ENCODE measurements around the gene NOTUM.

Gene NOTUM

GRCh38 chr17:82006468-82007227 lies 45.7 kb upstream of the NOTUM start:
- H3K4me3 ChIP-seq (replicated peaks; ENCODE audit: low read depth, low read length): no peak overlapping the region
- peak; percentile 62 for DNase-seq (ENCODE audit: low read depth)
- TF ChIP-seq, protein P1, sequence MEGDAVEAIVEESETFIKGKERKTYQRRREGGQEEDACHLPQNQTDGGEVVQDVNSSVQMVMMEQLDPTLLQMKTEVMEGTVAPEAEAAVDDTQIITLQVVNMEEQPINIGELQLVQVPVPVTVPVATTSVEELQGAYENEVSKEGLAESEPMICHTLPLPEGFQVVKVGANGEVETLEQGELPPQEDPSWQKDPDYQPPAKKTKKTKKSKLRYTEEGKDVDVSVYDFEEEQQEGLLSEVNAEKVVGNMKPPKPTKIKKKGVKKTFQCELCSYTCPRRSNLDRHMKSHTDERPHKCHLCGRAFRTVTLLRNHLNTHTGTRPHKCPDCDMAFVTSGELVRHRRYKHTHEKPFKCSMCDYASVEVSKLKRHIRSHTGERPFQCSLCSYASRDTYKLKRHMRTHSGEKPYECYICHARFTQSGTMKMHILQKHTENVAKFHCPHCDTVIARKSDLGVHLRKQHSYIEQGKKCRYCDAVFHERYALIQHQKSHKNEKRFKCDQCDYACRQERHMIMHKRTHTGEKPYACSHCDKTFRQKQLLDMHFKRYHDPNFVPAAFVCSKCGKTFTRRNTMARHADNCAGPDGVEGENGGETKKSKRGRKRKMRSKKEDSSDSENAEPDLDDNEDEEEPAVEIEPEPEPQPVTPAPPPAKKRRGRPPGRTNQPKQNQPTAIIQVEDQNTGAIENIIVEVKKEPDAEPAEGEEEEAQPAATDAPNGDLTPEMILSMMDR (IDR thresholded peaks at IDR 0.05; ENCODE audit: low read length, missing control alignments): no peak

DNA sequence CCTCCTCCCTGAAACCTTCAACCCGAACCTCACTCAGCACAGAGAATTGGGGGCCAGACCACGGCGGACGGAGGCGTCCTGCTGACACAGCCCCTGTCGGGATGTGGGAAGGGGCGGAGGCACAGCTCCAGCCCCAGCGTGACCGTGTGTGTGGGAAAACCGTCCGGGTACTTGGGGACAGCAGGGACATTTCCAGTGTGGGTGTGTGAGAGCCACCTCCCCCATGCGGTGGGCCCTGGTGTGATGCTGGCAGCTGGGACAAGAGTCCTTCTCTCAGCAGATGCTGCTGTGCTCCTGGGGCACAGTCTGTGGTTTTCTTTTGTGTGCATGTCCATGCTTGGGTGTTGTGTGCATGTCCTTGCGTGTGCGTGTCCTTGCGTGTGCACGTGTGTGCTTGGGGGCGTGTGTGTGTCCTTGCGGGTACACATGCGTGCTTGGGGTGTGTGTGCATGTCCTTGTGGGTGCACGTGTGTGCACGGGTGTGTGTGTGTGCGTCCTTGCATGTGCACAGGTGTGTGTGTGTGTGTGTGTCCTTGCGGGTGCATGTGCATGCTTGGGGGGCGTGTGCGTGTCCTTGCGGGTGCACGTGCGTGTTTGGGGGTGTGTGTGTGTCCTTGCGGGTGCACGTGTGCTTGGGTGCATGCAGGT lies 44.8 kb upstream of the NOTUM start:
- TF ChIP-seq, protein P1 (IDR thresholded peaks at IDR 0.05; ENCODE audit: low read length, missing control alignments): no peak
- H3K4me3 ChIP-seq (replicated peaks; ENCODE audit: low read depth, low read length): no peak overlapping the region
- DNase-seq (ENCODE audit: low read depth): no peak

GRCh38 chr17:82004517-82005455 lies 43.8 kb upstream of the NOTUM start:
- TF ChIP-seq, protein P1 (IDR thresholded peaks at IDR 0.05; ENCODE audit: low read length, missing control alignments): no peak
- no peak overlapping the region for H3K4me3 ChIP-seq (replicated peaks; ENCODE audit: low read depth, low read length)
- no peak for DNase-seq (ENCODE audit: low read depth)

- TF ChIP-seq, protein P1 (IDR thresholded peaks at IDR 0.05; ENCODE audit: low read length, missing control alignments): no peak
- no peak overlapping the region for H3K4me3 ChIP-seq (replicated peaks; ENCODE audit: low read depth, low read length)
- peak; percentile 94 for DNase-seq (ENCODE audit: low read depth)
Observed at GRCh38 chr17:82003411-82004381, 42.7 kb upstream of the NOTUM start.

DNA sequence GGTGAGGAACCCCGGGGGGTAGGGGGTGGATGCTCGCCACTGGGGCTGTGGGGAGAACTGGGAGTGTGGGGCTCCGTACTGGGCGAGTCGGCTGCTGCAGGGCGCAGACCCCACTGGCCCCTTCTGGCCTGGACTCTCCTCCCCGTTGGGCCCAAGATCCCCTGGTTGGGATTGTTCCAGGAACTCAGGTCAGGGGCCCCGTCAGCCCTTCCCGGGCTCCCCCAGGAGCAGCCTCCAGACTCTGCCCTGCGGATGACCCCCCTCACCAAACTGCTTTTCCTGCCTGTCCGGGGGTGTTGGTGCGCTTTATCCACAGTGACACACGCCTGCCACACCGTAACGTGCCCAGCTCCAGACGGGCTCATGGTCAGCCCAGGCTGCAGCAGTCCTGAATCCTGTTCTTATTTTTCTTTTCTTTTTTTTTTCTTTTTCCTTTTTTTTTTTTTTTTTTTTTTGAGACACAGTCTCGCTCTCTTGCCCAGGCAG lies 40.6 kb upstream of the NOTUM start:
- DNase-seq (ENCODE audit: low read depth): no peak
- no peak overlapping the region for H3K4me3 ChIP-seq (replicated peaks; ENCODE audit: low read depth, low read length)
- TF ChIP-seq, protein P1 (IDR thresholded peaks at IDR 0.05; ENCODE audit: low read length, missing control alignments): no peak
